Medulla oblongata (tissue), 1 donor: ENCODE results near the gene AKAP6.
"Not testable (repeated sequence)": the region's sequence is repeated elsewhere in the genome, so short reads cannot be mapped to it uniquely, and the experiment has no call there.

Experiments used
- DNase-seq: peaks from one replicate; pipeline ENCODE4 v3.0.0-alpha.2; 2015; ENCODE audit errors: extremely low spot score

AKAP6 gene

GRCh38 chr14:32576088-32576795 lies 247.1 kb downstream of the AKAP6 start:
- peak; percentile 90 for DNase-seq

- DNase-seq, result no peak
These were observed 247.9 kb downstream of the AKAP6 start for GRCh38 chr14:32576977-32577376.

- DNase-seq, result no peak
These were observed 249.1 kb downstream of the AKAP6 start for GRCh38 chr14:32578181-32578580.

- DNase-seq, result not testable (repeated sequence)
These were observed 254.3 kb downstream of the AKAP6 start for GRCh38 chr14:32583427-32583826.

- DNase-seq, result no peak
These were observed 255.0 kb downstream of the AKAP6 start for GRCh38 chr14:32584079-32584478.

DNA sequence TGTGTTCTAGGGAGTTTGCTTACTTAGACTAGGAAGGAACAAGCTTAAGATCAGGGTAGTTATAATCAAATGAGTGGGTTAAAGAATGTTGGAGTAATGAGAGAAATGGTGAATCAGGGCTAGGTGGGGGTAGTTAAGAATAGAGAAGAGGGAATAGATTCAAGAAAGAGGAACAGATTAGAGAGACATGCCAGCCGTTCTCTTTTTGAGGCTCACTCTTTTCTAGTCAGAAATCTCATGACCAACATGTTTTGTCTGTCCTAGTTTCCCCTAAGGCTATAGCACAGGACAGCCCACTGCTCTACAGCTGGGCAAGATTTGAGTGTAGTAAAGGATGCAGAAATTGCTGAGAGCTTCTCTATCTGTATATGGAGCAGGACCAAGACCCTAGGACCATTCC lies 258.4 kb downstream of the AKAP6 start:
- DNase-seq, result no peak

DNA sequence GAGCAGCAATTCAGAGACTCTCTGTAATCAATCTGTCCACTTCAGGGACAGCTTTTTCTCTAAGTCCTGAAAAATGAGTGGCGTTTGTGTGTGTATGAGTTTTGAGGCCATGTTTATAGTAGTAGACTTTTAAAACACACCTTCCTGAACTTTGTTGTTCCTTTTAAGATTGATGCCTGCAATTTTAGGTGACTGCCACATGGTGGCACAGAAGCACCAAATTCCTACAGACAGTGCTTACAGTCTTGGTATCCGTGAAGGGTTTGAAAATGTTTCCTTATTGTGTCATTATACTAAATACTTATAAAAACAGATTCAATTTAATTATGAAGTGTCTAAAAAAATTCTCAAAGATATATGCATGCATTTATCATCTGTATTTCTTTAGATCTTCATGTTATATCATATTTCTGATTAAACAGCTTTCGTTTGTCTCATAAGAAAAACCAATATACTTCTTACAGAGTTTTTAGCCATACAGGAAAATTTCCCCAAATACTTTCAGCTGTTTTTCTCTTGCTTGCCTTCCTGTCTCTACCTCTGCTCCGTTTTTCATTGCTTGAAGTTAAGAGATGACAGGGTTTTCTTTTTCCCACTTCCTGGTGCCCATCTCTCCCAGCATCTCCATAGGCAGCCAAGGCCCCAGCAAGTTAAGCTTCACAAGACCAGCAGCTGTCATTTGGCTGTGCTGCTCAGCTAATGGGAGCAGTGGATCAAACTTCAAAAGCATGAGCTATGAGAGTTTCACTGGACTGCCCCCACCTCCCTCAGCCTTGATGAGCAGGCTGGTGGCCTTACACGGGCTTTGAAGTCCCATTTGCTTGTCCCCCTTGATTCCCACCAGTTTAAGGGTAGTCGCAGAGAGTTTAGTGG lies 259.6 kb downstream of the AKAP6 start:
- DNase-seq, result no peak

DNA sequence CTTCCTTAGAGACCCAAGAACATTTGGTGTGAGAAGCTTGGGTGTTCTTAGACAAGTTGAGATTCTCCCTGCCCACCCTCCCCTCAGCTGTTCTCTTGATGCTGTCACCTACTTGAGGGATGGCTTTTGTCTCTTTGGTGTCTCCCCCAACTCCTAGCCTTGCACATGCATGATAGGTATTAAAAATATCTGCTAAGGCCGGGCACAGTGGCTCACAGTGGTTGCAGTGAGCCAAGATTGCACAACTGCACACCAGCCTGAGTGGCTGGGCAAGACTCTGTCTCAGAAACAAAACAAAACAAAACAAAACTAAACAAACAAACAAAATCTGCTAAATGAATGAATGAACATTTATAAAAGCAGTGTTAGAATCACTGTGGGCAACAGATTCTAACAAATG lies 261.1 kb downstream of the AKAP6 start:
- no peak for DNase-seq

DNA sequence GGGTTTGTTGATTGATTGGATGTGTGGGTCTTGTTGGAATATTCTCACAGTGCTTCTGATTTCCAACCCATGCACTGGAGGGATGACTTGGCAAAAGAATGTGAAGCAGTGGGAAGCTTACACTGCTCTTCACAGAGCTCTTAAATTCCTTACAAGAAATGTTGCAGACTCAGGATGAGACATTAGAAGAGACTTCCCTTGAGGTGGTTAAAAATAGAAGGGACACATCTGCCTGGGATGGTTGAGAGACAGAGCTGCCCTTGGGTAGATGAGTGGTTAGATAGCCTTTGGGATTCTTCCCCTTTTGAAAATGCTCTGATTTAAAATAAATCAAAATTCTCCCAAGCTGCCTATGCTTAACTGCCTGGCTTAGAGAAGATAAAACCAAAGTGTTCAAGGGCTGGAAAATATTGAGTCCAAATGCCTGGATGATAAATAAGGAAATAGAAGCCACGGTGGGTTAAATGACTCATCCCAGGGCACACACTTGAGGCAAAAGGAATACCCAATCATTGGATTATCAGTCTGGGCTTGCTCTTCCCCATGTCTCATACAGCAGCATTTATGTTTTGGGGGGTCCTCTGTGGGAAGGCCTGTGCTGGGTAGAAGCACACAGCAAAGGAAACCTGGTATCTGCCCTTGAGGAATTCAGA lies 264.3 kb downstream of the AKAP6 start:
- DNase-seq, result no peak

- no peak for DNase-seq
These were observed 265.7 kb downstream of the AKAP6 start for GRCh38 chr14:32594766-32595165.

- DNase-seq, result no peak
These were observed 266.4 kb downstream of the AKAP6 start for GRCh38 chr14:32595497-32595896.

GRCh38 chr14:32596390-32596789 lies 267.3 kb downstream of the AKAP6 start:
- DNase-seq, result no peak

DNA sequence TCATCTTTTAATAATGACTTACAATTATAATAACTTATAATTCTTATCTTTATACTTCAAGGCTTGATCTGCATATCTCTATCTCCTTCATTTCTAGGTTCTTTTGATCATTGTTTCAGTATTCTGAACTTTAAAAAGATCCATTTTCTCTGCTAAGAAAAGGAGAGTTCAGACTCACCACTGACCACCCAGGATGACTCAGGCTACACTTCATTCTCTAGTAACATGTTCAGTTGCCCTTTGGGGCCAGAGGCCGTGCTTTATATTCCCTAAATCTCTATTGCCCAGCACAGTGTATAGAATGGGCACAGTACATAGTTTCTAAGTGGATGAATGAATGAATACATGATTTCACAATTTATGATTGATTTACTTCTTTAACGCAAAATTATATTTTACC lies 268.7 kb downstream of the AKAP6 start:
- no peak for DNase-seq

DNA sequence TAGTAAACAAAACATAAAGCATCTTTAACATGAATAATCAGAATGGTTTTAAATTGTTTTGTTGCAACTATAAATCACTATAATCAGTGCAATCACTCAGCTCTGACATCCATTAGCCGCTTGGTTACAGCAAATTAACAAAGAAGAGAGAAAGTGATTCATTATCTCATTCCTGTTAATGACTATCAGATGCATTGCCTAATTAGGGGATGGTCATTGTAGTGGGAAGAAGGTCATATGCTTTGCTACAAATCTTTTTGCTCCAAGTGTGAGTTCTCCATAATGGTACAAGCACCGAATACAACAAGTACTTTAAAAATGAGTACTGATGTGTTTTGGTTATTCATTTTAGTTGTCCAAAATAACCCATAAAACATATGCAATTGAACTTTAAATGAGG lies 272.0 kb downstream of the AKAP6 start:
- no peak for DNase-seq

- DNase-seq, result no peak
These were observed 272.8 kb downstream of the AKAP6 start for GRCh38 chr14:32601906-32602305.

DNA sequence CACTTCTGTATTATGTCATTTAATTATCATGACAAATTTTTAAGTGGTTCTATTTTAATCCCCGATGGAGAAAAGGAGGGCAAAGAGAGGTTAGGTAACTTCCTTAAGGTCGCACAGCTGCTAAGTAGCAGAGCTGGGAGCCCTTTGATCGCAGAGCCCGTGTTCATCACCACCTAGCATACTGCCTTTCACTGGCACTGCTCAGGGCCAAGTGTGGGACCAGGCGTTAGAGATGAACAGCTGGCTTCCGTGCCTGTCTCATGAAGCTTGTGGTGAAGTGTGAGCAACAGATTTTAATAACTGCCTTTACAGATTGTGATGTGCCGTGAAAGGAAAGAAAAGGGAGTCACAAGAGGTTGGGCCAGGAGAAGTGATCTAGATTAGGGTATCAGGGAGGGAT lies 273.6 kb downstream of the AKAP6 start:
- DNase-seq, result no peak

DNA sequence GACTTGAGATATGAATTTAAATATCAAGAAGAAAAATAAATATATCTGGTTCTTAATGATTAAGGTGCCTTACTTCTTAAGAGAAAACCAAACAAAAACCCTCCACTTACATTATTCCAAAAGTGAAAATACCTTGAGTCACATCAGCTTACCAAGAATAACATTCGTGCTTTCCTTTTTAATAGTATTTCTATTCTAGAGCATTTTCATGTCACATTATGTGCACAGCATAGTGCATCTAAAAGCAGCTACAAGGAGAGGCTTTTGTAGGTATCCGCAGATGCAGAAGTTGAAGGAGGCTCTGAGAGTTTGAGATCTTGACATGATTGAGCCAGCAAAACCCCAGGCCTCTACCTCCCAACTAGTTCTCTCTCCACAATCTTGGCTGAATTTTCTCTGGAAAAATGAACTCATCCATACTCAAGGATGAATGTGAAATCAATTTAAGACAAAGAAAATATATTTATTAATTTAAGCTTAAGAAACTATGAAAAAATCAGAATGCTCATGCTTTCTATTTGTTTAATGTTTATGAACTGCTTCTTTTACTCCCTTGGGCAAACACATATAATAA lies 275.0 kb downstream of the AKAP6 start:
- no peak for DNase-seq

GRCh38 chr14:32606301-32606700 lies 277.2 kb downstream of the AKAP6 start:
- no peak for DNase-seq

GRCh38 chr14:32607399-32607798 lies 278.3 kb downstream of the AKAP6 start:
- DNase-seq, result no peak

DNA sequence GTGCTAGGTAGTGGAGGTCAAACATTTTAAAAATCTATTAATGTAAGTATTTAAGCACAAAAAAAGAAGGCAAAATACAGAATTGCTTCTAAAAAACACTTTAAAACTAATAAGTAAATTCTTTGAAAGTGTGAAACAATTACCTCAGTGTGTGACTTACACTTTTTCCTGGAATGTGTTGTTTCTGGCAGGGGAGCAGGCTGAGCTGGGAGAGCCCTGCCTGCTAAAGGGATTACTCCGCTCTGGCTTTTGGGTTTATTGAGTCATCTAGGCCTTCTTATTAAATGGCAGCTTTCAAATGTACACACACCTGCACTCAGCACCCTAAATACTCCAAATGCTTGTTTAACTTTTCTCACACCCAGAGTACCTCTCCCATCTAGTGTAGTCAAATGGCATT lies 279.8 kb downstream of the AKAP6 start:
- no peak for DNase-seq

DNA sequence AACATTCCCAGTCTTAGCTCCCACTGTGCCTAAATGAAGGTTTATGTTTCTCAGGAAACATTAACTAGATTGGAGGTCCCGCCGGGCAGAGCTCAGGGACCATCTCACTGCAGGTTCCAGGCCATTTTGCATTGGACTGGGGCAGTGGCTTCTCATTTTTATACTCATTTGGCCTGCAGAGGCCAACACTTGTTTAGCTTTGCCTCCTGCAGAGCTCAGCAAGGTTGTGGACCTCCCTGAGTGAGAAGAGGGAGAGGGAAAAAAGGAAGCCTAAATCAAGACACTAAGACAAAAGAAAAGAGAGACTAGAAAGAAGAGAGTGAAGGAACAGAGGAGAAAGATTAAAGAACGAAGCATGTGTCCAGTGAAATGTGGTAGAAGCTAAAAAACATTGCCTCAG lies 280.3 kb downstream of the AKAP6 start:
- no peak for DNase-seq

- no peak for DNase-seq
These were observed 282.7 kb downstream of the AKAP6 start for GRCh38 chr14:32611752-32612151.
